Hepatocyte (in vitro differentiated cells): ENCODE results near the gene DUS2. TPM values are rescaled to one million over a fixed set of nuclear protein-coding genes. Genes with fewer than 3 reads are reported as not detected.

Source experiments
- DNase-seq: peaks from one replicate; pipeline ENCODE4 v3.0.0-alpha.2; 2016; ENCODE audit warnings: low spot score
- H2AFZ ChIP-seq: fragments of 200-600 bp; sonication (generic); 2 replicates; pipeline ENCODE4 v1.6.0; 2016; ENCODE audit warnings: antibody characterized with exemption, mild to moderate bottlenecking
- H3K27ac ChIP-seq: fragments of 200-600 bp; sonication (generic); 2 replicates; pipeline ENCODE4 v1.5.1; 2016; ENCODE audit warnings: mild to moderate bottlenecking
- H3K27me3 ChIP-seq: fragments of 200-600 bp; sonication (generic); 2 replicates; pipeline ENCODE4 v1.6.1; 2016
- H3K36me3 ChIP-seq: fragments of 200-600 bp; sonication (generic); replicated peaks from 2 replicates; pipeline ENCODE4 v1.5.1; 2016; ENCODE audit warnings: low read depth; ENCODE audit not compliant: insufficient read depth
- H3K4me1 ChIP-seq: fragments of 200-600 bp; sonication (generic); 2 replicates; pipeline ENCODE4 v1.5.1; 2016; ENCODE audit warnings: mild to moderate bottlenecking, moderate library complexity; ENCODE audit not compliant: insufficient read depth
- H3K4me2 ChIP-seq: fragments of 200-600 bp; sonication (generic); 2 replicates; pipeline ENCODE4 v1.6.0; 2016
- H3K4me3 ChIP-seq: fragments of 200-600 bp; sonication (generic); 2 replicates; pipeline ENCODE4 v1.5.1; 2016; ENCODE audit warnings: mild to moderate bottlenecking
- H3K79me2 ChIP-seq: fragments of 200-600 bp; sonication (generic); 2 replicates; pipeline ENCODE4 v1.6.0; 2017; ENCODE audit warnings: mild to moderate bottlenecking
- H3K9me2 ChIP-seq: fragments of 200-600 bp; sonication (generic); replicated peaks from 2 replicates; pipeline ENCODE4 v1.6.0; 2017; ENCODE audit warnings: mild to moderate bottlenecking; ENCODE audit not compliant: insufficient read depth
- H3K9me3 ChIP-seq: fragments of 200-600 bp; sonication (generic); 2 replicates; pipeline ENCODE4 v1.5.1; 2016; ENCODE audit warnings: low read depth, mild to moderate bottlenecking
- H4K20me1 ChIP-seq: fragments of 200-600 bp; sonication (generic); 2 replicates; pipeline ENCODE4 v1.6.0; 2016; ENCODE audit warnings: mild to moderate bottlenecking; ENCODE audit not compliant: insufficient read depth, poor library complexity, severe bottlenecking
- EZH2 ChIP-seq: fragments of 200-600 bp; sonication (generic); IDR thresholded peaks from 2 replicates; pipeline ENCODE4 v1.6.1; 2016; ENCODE audit warnings: antibody characterized with exemption, mild to moderate bottlenecking, borderline replicate concordance
- EZH2phosphoT487 ChIP-seq: fragments of 200-600 bp; sonication (generic); IDR thresholded peaks from one replicate; pipeline ENCODE4 v1.6.1; 2018; ENCODE audit warnings: antibody characterized with exemption, mild to moderate bottlenecking, low read depth, moderate library complexity; ENCODE audit not compliant: unreplicated experiment, severe bottlenecking
- WGBS: methylation state at CpG from one replicate; pipeline ENCODE4 v1.1.6; 2016; ENCODE audit warnings: low lambda C conversion rate; ENCODE audit errors: missing lambda C conversion rate; 5-methylcytosine and 5-hydroxymethylcytosine counted together
- polyA plus RNA-seq: library from polyadenylated mRNA; unstranded; fragments of >200 nt; fragmentation: Nextera tagmentation; extraction: Ambion mirVana; gene quantifications from 2 replicates; pipeline ENCODE4 v1.2.1, GENCODE V29; 2016
- total RNA-seq: library from RNA; depleted of rRNA; stranded (reverse); fragments of >200 nt; gene quantifications from 2 replicates; pipeline ENCODE4 v1.2.3, GENCODE V29; 2014
- TF ChIP-seq, protein P1 (sequence below): fragments of 200-600 bp; sonication (generic); IDR thresholded peaks from 2 replicates; pipeline ENCODE4 v1.5.1; 2016; ENCODE audit warnings: antibody characterized with exemption, mild to moderate bottlenecking; ENCODE audit not compliant: poor library complexity

The DUS2 gene
- total and polyA plus RNA-seq, 2 experiments from 2014 or later: 11.8 to 18.0 TPM

DNA sequence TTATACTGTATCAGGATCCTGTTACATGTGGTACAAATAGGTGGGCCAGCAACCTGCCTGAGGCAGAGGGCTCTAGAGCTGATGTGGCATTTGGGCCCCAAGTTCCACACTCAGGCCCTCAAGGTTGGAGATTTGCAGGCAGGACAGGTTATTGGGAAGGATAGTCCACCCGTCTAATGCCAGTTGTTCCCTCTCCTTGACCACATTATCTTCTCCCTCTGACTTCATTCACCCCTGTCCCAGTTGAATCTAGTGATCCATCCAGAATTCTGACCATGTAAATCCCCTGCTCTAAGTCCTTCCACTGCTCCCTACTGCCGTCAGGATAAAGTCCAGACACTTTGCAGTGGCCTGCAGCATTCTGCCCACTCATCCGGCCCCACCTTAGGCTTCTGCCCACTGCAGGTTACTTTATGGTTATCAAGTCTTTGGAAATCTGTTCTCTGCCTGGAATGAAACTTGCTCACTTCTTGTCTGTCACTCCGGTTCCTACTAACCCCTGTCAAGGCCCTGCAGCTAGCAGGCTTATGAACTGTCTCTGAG, 60.2 kb downstream of the DUS2 start:
- TF ChIP-seq EZH2phosphoT487 (no peak), EZH2 (no peak)
- TF ChIP-seq, protein P1, sequence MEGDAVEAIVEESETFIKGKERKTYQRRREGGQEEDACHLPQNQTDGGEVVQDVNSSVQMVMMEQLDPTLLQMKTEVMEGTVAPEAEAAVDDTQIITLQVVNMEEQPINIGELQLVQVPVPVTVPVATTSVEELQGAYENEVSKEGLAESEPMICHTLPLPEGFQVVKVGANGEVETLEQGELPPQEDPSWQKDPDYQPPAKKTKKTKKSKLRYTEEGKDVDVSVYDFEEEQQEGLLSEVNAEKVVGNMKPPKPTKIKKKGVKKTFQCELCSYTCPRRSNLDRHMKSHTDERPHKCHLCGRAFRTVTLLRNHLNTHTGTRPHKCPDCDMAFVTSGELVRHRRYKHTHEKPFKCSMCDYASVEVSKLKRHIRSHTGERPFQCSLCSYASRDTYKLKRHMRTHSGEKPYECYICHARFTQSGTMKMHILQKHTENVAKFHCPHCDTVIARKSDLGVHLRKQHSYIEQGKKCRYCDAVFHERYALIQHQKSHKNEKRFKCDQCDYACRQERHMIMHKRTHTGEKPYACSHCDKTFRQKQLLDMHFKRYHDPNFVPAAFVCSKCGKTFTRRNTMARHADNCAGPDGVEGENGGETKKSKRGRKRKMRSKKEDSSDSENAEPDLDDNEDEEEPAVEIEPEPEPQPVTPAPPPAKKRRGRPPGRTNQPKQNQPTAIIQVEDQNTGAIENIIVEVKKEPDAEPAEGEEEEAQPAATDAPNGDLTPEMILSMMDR: no peak
- Histone ChIP-seq H3K4me3 (no peak overlapping the region), H3K4me2 (peak overlapping the region; percentile 84), H4K20me1 (peaks cover 15% of the 10 kb centered on the region), H2AFZ (no peak overlapping the region), H3K27ac (peak overlapping the region; percentile 99), H3K9me2 (no peaks in the 10 kb centered on the region), H3K9me3 (no peaks in the 10 kb centered on the region), H3K27me3 (no peaks in the 10 kb centered on the region), H3K79me2 (peaks cover 26% of the 10 kb centered on the region), H3K36me3 (no peaks in the 10 kb centered on the region), H3K4me1 (peaks cover 24% of the 10 kb centered on the region)
- no peak for DNase-seq
- 83% methylated on average over 4 of the region's 4 CpGs for WGBS

DNA sequence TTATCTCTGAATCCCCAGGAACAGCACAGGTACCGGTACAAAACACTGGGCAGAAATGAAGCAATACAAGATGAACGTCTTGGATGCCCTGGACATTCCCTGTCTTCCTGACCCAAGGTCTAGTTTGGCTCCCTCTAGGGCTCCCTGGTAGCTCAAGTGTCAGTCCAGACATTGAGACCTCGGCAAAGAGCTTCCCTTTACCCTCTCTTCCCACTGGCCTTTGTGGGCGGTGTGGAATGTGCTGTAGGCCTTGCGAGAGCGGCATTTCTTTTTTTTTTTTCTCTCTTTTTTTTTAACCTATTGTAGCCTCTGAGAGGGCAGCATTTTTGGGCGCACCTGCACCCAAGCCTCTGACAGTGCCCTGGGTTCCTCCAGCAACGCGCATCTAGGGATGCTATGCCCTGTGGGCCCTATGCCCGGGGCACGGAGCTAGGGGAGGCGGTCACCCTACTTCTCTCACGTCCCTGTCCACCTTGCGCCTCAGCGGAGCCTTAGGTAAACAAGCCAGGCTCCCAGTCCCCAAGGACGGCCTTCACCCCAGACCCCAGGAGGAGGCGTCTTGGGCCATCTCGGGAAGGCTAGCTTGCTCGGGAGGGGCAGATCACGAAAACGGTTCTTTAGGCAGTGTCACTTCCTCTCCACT, 60.9 kb downstream of the DUS2 start:
- H3K79me2 ChIP-seq: peaks cover 32% of the 10 kb centered on the region
- H3K4me3 ChIP-seq: no peak overlapping the region
- H3K27ac ChIP-seq: peak overlapping the region; percentile 99
- H3K9me3 ChIP-seq: no peaks in the 10 kb centered on the region
- peaks cover 24% of the 10 kb centered on the region for H3K4me1 ChIP-seq
- 22% methylated on average over 19 of the region's 21 CpGs for WGBS
- peaks cover 21% of the 10 kb centered on the region for H4K20me1 ChIP-seq
- H2AFZ ChIP-seq: peak overlapping the region; percentile 85
- TF ChIP-seq EZH2phosphoT487 (no peak), EZH2 (no peak)
- TF ChIP-seq, protein P1: no peak
- H3K27me3 ChIP-seq: no peaks in the 10 kb centered on the region
- no peaks in the 10 kb centered on the region for H3K9me2 ChIP-seq
- no peaks in the 10 kb centered on the region for H3K36me3 ChIP-seq
- peak; percentile 45 for DNase-seq
- peak overlapping the region; percentile 84 for H3K4me2 ChIP-seq

DNA sequence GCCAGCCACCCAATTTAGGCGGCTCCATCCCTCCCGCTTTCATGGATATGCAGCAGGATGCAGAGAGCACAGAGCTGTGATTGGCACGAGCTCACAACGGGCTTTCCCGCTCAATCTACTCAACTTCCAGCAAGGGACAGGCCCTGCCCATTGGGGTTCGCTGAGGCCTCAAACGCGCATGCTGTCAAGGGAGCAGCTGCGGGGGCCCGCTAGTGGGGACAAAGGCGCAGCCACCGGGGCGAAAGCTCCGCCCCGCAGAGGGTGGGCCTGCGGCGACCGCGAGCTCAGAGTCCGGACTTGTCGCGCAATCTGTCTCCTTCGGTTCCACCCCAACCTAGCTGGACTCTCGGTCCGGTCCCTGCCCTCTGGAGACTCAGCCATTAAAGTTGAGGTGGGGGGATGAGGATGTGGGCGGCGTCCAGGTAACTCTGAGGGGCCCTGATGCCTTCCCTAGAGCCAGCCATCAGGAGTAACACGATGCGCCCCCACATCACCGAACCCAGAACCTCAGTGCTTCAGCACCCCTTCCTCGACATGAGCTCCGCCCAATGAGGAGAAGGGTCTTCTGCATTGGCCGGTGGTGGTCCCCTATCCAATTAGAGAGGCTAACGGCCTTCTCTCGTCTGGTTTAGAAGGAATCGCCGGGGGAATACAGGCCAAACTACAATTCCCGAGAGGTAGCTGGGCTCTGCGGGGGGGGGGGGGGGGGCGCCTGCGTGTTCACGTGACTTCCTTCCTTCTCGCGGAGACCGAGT, 61.6 kb downstream of the DUS2 start:
- Histone ChIP-seq H3K4me2 (peak overlapping the region; percentile 84), H3K36me3 (no peaks in the 10 kb centered on the region), H3K9me3 (no peaks in the 10 kb centered on the region), H3K9me2 (no peaks in the 10 kb centered on the region), H3K27me3 (no peaks in the 10 kb centered on the region), H2AFZ (peak overlapping the region; percentile 85), H3K79me2 (peaks cover 39% of the 10 kb centered on the region), H3K4me3 (peak overlapping the region; percentile 28), H3K27ac (peak overlapping the region; percentile 99), H3K4me1 (peaks cover 26% of the 10 kb centered on the region), H4K20me1 (peaks cover 23% of the 10 kb centered on the region)
- peak; percentile 95 for DNase-seq
- WGBS: under 1% methylated on average over 38 of the region's 45 CpGs
- TF ChIP-seq EZH2phosphoT487: no peak
- TF ChIP-seq EZH2: no peak
- TF ChIP-seq, protein P1: no peak
